Subcutaneous adipose tissue (tissue), 4 donors: Measurements from ENCODE around the gene MAPK8. TPM values are rescaled to one million over a fixed set of nuclear protein-coding genes. Genes with fewer than 3 reads are reported as not detected.

Experiments
- total RNA-seq, 4 donors: library from RNA; depleted of rRNA; stranded (reverse); fragments of >200 nt; gene quantifications; one replicate each; pipeline ENCODE4 v1.1.0, GENCODE V29; 2016
- TF ChIP-seq, protein P1 (sequence below): fragments of 450-650 bp; IDR thresholded peaks from one replicate; pipeline ENCODE4 v1.5.1; 2016; ENCODE audit warnings: low read depth, mild to moderate bottlenecking, control low read depth, antibody characterized with exemption, moderate library complexity

Gene MAPK8
- total RNA-seq, 4 donors from 2014 or later: 34.1 to 72.2 (median 36.5) TPM

DNA sequence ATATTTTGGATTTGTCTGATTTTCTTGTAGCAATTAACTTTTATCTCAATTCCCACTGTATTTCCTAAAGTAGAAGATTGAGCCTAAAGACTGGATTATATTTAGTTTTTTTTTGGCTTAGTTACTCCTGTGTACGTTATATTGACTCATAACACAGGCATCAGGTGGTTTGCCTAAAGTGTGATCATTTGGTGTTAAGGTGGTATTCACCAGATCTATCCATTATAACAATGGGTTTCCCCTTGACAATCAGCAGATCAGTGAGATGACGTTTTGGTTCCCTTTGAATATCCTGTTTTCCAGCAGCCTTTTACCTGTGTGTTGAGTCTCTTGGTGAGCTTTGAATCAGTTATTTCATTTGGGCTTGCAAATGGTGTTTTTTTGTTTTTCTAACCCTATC is 18.1 kb downstream of the MAPK8 start:
- TF ChIP-seq, protein P1, sequence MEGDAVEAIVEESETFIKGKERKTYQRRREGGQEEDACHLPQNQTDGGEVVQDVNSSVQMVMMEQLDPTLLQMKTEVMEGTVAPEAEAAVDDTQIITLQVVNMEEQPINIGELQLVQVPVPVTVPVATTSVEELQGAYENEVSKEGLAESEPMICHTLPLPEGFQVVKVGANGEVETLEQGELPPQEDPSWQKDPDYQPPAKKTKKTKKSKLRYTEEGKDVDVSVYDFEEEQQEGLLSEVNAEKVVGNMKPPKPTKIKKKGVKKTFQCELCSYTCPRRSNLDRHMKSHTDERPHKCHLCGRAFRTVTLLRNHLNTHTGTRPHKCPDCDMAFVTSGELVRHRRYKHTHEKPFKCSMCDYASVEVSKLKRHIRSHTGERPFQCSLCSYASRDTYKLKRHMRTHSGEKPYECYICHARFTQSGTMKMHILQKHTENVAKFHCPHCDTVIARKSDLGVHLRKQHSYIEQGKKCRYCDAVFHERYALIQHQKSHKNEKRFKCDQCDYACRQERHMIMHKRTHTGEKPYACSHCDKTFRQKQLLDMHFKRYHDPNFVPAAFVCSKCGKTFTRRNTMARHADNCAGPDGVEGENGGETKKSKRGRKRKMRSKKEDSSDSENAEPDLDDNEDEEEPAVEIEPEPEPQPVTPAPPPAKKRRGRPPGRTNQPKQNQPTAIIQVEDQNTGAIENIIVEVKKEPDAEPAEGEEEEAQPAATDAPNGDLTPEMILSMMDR: no peak

DNA sequence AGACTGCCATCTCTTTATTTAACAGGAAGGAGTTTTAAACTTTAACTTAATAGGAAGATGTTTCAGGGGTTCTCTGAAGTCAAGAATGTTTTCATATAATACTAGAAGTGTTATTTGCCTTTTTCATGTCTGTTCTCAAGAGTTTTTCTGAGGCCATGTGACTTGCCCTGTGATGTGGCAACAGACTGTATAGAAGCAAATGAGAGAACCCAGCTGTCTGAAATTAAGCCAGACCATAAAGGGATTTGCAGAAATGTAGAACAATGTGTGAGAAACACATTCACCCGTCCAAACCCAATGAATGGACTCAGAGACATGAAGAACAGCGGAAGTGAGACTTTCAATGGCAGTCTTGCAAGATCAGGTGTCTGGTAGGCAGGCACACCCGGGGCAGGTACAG is 23.8 kb downstream of the MAPK8 start:
- TF ChIP-seq, protein P1: no peak

DNA sequence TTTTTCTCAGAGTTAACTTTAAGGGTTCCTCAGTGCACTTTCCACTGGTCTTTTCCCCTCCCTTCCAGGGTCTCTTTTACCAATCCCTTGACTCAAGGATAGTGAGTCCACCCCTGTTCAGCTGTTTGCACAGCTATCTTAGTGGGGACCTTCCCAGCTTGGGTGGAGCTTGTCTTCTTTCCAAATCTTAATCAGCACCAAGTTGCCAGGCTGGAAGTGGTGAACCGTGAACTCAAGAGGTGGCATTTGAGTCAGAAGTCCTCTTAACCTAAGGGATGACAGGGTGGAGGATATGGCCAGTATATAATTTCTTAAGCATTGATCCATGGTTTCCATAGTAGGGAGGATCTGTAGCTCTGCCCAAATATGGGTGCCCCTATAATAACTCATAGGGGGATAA is 25.0 kb downstream of the MAPK8 start:
- TF ChIP-seq, protein P1: no peak

DNA sequence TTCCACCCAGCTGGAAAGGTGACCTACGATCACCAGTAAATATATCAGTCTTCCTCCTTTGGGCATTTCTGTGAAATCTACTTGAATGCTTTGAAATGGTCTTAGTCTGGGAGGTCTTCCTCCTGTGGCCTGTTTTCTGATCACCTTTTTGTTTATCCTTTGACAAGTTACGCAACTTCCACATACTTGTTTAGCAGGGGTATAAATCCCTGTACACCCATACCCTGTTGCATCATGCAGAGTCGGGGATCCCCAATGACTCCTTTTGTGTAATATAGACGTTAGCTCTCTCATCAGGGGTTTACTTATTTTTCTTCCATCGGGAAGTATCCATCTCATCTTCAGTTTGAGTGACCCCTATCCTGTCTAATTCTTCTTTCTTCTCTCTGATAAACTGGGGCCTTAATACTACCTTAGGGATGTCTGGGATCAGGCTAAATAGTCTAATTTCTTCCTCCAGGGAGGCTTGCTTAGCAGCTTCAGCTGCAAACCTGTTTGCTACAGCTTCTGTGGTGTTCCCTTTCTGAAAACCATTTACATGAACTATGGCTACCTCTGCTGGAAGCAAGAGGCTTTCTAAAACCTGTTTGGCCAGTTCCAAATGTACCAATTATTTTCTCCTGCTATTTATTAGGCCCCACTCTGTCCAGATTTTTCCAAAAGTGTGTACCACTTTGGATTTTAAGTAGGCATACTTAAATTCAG is 25.8 kb downstream of the MAPK8 start:
- TF ChIP-seq, protein P1: no peak

DNA sequence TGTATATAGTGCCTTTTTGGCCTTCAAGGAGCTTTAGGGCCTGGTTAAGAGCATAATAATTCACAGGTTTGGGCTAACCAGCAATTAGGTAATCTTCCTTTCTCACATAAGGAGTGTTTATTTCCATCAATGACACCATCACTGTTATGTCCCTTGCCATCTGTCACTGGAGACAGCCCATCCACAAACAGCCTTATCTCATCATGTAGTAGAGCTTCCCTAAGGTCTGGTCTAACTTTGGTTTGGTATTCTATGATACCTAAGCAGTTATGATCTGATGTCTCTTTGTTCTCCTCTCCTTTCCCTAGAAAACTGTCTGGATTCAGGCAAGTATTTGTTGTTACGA is 26.4 kb downstream of the MAPK8 start:
- TF ChIP-seq, protein P1: no peak

DNA sequence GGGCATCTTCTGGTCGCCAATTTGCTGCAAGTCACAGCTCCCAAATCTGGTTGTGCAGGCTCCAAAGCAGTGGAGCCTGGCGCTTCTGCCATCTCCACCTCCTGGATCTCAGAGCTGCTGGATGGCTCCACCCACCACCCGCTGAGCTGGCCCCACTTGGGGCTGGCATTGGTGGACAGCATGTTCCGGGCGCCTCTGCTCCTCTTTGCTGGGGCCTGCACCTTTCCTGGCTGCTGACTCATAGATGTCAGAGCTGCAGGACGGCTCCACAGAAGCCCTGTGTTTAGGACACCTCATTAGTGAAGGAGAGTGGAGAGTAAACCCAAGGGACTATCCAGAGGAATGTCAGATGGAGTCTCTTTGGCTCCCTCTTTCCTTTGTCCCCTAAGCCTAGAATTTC is 27.4 kb downstream of the MAPK8 start:
- TF ChIP-seq, protein P1: no peak

DNA sequence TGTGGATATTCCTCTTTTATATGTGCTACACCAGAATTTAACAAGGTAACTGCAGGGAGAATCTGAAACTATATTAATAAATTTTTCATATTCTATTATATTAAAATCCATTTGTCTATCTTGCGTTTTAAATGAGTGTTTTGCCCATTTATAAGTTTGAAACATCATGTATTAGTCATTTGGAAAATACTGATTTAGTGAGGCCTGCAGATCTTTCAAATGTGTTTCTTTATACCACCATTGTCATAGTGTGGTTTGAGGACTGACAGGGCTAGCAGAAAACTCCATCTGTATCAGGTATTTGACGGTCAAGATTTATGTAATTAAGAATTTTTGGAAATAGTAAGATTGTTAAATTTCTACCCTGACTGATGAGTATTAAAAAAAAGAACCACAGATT is 29.3 kb downstream of the MAPK8 start:
- TF ChIP-seq, protein P1: no peak
